Calu3 (cell line): ENCODE data around the gene AKAP7. TPM values are rescaled to one million over a fixed set of nuclear protein-coding genes. Genes with fewer than 3 reads are reported as not detected.

Source experiments
- BruUV-seq: library from RNA; stranded (reverse); fragments of 400-500 nt; replicated peaks from 2 replicates; lab custom pipeline; 2021; lab: Mats Ljungman, UMichigan
- CTCF ChIA-PET: fragments of 300-600 bp; sonication (Branson Sonifier 250); formaldehyde crosslinking; loops from one replicate; lab custom pipeline; 2022; ENCODE audit warnings: antibody characterized with exemption; lab: Charles Lee
- DNase-seq: peaks from one replicate; pipeline ENCODE4 v3.0.0; 2022
- H3K27ac Mint-ChIP-seq: one replicate; pipeline ENCODE4 v1.8.0; 2022; ENCODE audit warnings: mixed read lengths; ENCODE audit not compliant: unreplicated experiment
- H3K27me3 Mint-ChIP-seq: one replicate; pipeline ENCODE4 v1.8.0; 2022; ENCODE audit warnings: mixed read lengths; ENCODE audit not compliant: unreplicated experiment
- H3K36me3 Mint-ChIP-seq: one replicate; pipeline ENCODE4 v1.8.0; 2022; ENCODE audit warnings: mild to moderate bottlenecking, moderate library complexity, mixed read lengths; ENCODE audit not compliant: insufficient read depth, unreplicated experiment
- H3K4me1 Mint-ChIP-seq: one replicate; pipeline ENCODE4 v1.8.0; 2022; ENCODE audit warnings: mild to moderate bottlenecking, low read depth, mixed read lengths; ENCODE audit not compliant: unreplicated experiment
- H3K4me3 Mint-ChIP-seq: one replicate; pipeline ENCODE4 v1.8.0; 2022; ENCODE audit warnings: mild to moderate bottlenecking, low read depth, moderate library complexity, mixed read lengths; ENCODE audit not compliant: unreplicated experiment
- H3K9me3 Mint-ChIP-seq: one replicate; pipeline ENCODE4 v1.8.0; 2022; ENCODE audit warnings: low read depth, mixed read lengths; ENCODE audit not compliant: unreplicated experiment
- CTCF ChIP-seq: fragments of 200-600 bp; IDR thresholded peaks from one replicate; pipeline ENCODE4 v1.8.0; 2022; ENCODE audit warnings: antibody characterized with exemption; ENCODE audit not compliant: unreplicated experiment
- intact Hi-C: fragments of 100-400 bp; cut with micrococcal nuclease; formaldehyde crosslinking; loops from one replicate; pipeline ENCODE4 v1.10.0; 2022; ENCODE audit not compliant: unreplicated experiment
- total RNA-seq: library from RNA; stranded (reverse); gene quantifications from 2 replicates; pipeline ENCODE4 v1.2.3, GENCODE V29; 2022

Gene AKAP7
- total RNA-seq, 1 experiment from 2014 or later, result 7.7 TPM

GRCh38 chr6:131305037-131305850 lies 170.0 kb downstream of the AKAP7 start:
- TF ChIP-seq CTCF, result no peak
- CTCF ChIA-PET, result interaction anchor here (0.8 kb wide), 1 partner anchor 39 kb away, joined by 3 read pairs; no protein-coding TSS in a partner anchor
- Mint-ChIP-seq H3K9me3 (peaks cover 5% of the 10 kb centered on the region), H3K27ac (no peak overlapping the region), H3K4me1 (no peaks in the 10 kb centered on the region), H3K4me3 (no peak overlapping the region), H3K27me3 (no peaks in the 10 kb centered on the region), H3K36me3 (no peaks in the 10 kb centered on the region)
- BruUV-seq, result no TSS peak
- intact Hi-C loops, result no loop called here
- DNase-seq, result no peak

- Mint-ChIP-seq H3K4me1 (no peaks in the 10 kb centered on the region), H3K9me3 (peaks cover 5% of the 10 kb centered on the region), H3K27ac (no peak overlapping the region), H3K36me3 (no peaks in the 10 kb centered on the region), H3K4me3 (no peak overlapping the region), H3K27me3 (no peaks in the 10 kb centered on the region)
- TF ChIP-seq CTCF, result no peak
- intact Hi-C loops, result no loop called here
- BruUV-seq, result no TSS peak
- DNase-seq, result no peak
- CTCF ChIA-PET, result no interaction called here
These were observed 174.2 kb downstream of the AKAP7 start for GRCh38 chr6:131309437-131309836.

- BruUV-seq, result no TSS peak
- H3K36me3 Mint-ChIP-seq, result no peaks in the 10 kb centered on the region
- no peaks in the 10 kb centered on the region for H3K4me1 Mint-ChIP-seq
- no peaks in the 10 kb centered on the region for H3K27me3 Mint-ChIP-seq
- no peak overlapping the region for H3K4me3 Mint-ChIP-seq
- H3K9me3 Mint-ChIP-seq, result no peaks in the 10 kb centered on the region
- intact Hi-C loops, result loop anchor here (5.0 kb wide), 1 partner anchor 93 kb away; no protein-coding TSS in a partner anchor
- CTCF ChIA-PET, result no interaction called here
- no peak for TF ChIP-seq CTCF
- DNase-seq, result no peak
- H3K27ac Mint-ChIP-seq, result no peak overlapping the region
These were observed 179.6 kb downstream of the AKAP7 start for GRCh38 chr6:131314838-131315237.

- H3K9me3 Mint-ChIP-seq, result no peaks in the 10 kb centered on the region
- H3K36me3 Mint-ChIP-seq, result no peaks in the 10 kb centered on the region
- no peak for TF ChIP-seq CTCF
These were observed 181.4 kb downstream of the AKAP7 start for GRCh38 chr6:131316654-131317053.

More at GRCh38 chr6:131316654-131317053, 181.4 kb downstream of the AKAP7 start:
- no peak overlapping the region for H3K4me3 Mint-ChIP-seq
- DNase-seq, result no peak
- intact Hi-C loops, result no loop called here
- CTCF ChIA-PET, result no interaction called here
- H3K4me1 Mint-ChIP-seq, result no peaks in the 10 kb centered on the region
- no TSS peak for BruUV-seq
- no peak overlapping the region for H3K27ac Mint-ChIP-seq
- H3K27me3 Mint-ChIP-seq, result no peaks in the 10 kb centered on the region
